Measurements from ENCODE around the gene REEP5. TPM values are rescaled to one million over a fixed set of nuclear protein-coding genes. Genes with fewer than 3 reads are reported as not detected.

Gene REEP5
- total and polyA plus RNA-seq, 2 of the 13 experiments (the other 11 are each of a cell fraction or from before 2014, with no cell fraction given) = 49.4 to 239 TPM

GRCh38 chr5:112915831-112916230 lies 6.2 kb downstream of the REEP5 start (continued):
- no peak for TF ChIP-seq ARID5B (CRISPR knock-in tag; IDR thresholded peaks at IDR 0.05)
- TF ChIP-seq, protein P1, sequence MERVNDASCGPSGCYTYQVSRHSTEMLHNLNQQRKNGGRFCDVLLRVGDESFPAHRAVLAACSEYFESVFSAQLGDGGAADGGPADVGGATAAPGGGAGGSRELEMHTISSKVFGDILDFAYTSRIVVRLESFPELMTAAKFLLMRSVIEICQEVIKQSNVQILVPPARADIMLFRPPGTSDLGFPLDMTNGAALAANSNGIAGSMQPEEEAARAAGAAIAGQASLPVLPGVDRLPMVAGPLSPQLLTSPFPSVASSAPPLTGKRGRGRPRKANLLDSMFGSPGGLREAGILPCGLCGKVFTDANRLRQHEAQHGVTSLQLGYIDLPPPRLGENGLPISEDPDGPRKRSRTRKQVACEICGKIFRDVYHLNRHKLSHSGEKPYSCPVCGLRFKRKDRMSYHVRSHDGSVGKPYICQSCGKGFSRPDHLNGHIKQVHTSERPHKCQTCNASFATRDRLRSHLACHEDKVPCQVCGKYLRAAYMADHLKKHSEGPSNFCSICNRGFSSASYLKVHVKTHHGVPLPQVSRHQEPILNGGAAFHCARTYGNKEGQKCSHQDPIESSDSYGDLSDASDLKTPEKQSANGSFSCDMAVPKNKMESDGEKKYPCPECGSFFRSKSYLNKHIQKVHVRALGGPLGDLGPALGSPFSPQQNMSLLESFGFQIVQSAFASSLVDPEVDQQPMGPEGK (CRISPR knock-in tag; IDR thresholded peaks at IDR 0.05) = no peak
- TF ChIP-seq, protein P2, sequence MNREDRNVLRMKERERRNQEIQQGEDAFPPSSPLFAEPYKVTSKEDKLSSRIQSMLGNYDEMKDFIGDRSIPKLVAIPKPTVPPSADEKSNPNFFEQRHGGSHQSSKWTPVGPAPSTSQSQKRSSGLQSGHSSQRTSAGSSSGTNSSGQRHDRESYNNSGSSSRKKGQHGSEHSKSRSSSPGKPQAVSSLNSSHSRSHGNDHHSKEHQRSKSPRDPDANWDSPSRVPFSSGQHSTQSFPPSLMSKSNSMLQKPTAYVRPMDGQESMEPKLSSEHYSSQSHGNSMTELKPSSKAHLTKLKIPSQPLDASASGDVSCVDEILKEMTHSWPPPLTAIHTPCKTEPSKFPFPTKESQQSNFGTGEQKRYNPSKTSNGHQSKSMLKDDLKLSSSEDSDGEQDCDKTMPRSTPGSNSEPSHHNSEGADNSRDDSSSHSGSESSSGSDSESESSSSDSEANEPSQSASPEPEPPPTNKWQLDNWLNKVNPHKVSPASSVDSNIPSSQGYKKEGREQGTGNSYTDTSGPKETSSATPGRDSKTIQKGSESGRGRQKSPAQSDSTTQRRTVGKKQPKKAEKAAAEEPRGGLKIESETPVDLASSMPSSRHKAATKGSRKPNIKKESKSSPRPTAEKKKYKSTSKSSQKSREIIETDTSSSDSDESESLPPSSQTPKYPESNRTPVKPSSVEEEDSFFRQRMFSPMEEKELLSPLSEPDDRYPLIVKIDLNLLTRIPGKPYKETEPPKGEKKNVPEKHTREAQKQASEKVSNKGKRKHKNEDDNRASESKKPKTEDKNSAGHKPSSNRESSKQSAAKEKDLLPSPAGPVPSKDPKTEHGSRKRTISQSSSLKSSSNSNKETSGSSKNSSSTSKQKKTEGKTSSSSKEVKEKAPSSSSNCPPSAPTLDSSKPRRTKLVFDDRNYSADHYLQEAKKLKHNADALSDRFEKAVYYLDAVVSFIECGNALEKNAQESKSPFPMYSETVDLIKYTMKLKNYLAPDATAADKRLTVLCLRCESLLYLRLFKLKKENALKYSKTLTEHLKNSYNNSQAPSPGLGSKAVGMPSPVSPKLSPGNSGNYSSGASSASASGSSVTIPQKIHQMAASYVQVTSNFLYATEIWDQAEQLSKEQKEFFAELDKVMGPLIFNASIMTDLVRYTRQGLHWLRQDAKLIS (CRISPR knock-in tag; IDR thresholded peaks at IDR 0.05) = no peak
